Testis (tissue), 3 donors: ENCODE measurements around the gene KCNAB2. TPM values are rescaled to one million over a fixed set of nuclear protein-coding genes. Genes with fewer than 3 reads are reported as not detected.

ENCODE experiments used
- DNase-seq: peaks from one replicate; pipeline ENCODE4 v3.0.0-alpha.2; 2019
- H3K27ac ChIP-seq, 2 donors: fragments of 200-600 bp; sonication (generic); one replicate each; pipeline ENCODE4 v1.5.1; 2019
- H3K27me3 ChIP-seq: fragments of 200-600 bp; sonication (generic); one replicate; pipeline ENCODE4 v1.5.1; 2019
- H3K36me3 ChIP-seq: fragments of 200-600 bp; sonication (generic); one replicate; pipeline ENCODE4 v1.5.1; 2017; ENCODE audit warnings: low read depth; ENCODE audit errors: missing control alignments
- H3K4me1 ChIP-seq: fragments of 200-600 bp; sonication (generic); one replicate; pipeline ENCODE4 v1.5.1; 2019
- H3K4me3 ChIP-seq, 2 donors: fragments of 200-600 bp; sonication (generic); one replicate each; pipeline ENCODE4 v1.5.1; 2017 to 2019
- H3K9me3 ChIP-seq: fragments of 200-600 bp; sonication (generic); one replicate; pipeline ENCODE4 v1.5.1; 2017
- POLR2A ChIP-seq: fragments of 450-650 bp; IDR thresholded peaks from one replicate; pipeline ENCODE4 v1.6.1; 2017; ENCODE audit warnings: antibody characterized with exemption, mild to moderate bottlenecking, moderate library complexity
- WGBS, 2 donors: methylation state at CpG; one replicate each; pipeline ENCODE4 v1.1.5; 2018; 5-methylcytosine and 5-hydroxymethylcytosine counted together
- intact Hi-C: fragments of 100-400 bp; cut with DNase I; formaldehyde crosslinking; loops from one replicate; pipeline ENCODE4 v1.15.1; 2023; ENCODE audit warnings: low total_unique reads
- polyA plus RNA-seq: library from polyadenylated mRNA; stranded (reverse); fragments of 350-450 nt; fragmentation: Illumina TruSeq; extraction: RNeasy Lipid Tissue Mini Kit (QIAGEN cat#74804); gene quantifications from one replicate; pipeline ENCODE4 v1.2.3, GENCODE V29; 2014; ENCODE audit warnings: low read depth, low replicate concordance; ENCODE audit not compliant: insufficient read depth
- total RNA-seq, 2 donors: library from RNA; depleted of rRNA; stranded (reverse); fragments of >200 nt; gene quantifications; one replicate each; pipeline ENCODE4 v1.2.3, GENCODE V29; 2016
- TF ChIP-seq, protein P1 (sequence below), 3 experiments: fragments of 450-650 bp in 2 of 3; fragments of 200-600 bp in 1 of 3; sonication (generic) in 1 of 3; IDR thresholded peaks; one replicate each; pipeline ENCODE4 v1.5.1; 2016 to 2019; ENCODE audit warnings: antibody characterized with exemption in 3 of 3, mild to moderate bottlenecking in 2 of 3, moderate library complexity in 1 of 3

Gene KCNAB2
- total and polyA plus RNA-seq, 3 donors from 2014 or later: 9.0 to 9.8 (median 9.3) TPM

DNA sequence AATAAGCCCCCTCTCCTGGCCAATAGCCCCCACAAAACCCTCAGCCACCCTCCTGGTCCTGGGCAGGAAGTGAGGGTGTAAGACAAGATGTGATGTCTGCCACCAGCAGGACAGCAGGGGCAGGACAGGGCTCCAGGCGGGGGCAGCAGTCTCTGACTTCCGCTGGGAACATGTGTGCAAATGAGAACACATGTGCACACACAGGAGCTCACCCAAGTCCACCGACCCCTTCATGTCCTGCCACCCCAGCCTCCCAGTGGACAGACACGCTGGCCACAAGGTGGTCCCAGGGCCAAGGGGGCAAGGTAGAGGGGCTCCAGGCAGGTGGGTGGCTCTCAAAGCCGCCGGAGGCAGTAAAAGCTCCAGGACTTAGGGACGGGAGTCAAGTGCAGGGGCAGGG lies 60.1 kb downstream of the KCNAB2 start:
- Histone ChIP-seq H3K4me3 (no peak overlapping the region), H3K36me3 (no peaks in the 10 kb centered on the region), H3K4me1 (peaks cover 11% of the 10 kb centered on the region), H3K27me3 (no peaks in the 10 kb centered on the region), H3K27ac (no peak overlapping the region), H3K9me3 (no peaks in the 10 kb centered on the region)
- TF ChIP-seq POLR2A: no peak
- TF ChIP-seq, protein P1, sequence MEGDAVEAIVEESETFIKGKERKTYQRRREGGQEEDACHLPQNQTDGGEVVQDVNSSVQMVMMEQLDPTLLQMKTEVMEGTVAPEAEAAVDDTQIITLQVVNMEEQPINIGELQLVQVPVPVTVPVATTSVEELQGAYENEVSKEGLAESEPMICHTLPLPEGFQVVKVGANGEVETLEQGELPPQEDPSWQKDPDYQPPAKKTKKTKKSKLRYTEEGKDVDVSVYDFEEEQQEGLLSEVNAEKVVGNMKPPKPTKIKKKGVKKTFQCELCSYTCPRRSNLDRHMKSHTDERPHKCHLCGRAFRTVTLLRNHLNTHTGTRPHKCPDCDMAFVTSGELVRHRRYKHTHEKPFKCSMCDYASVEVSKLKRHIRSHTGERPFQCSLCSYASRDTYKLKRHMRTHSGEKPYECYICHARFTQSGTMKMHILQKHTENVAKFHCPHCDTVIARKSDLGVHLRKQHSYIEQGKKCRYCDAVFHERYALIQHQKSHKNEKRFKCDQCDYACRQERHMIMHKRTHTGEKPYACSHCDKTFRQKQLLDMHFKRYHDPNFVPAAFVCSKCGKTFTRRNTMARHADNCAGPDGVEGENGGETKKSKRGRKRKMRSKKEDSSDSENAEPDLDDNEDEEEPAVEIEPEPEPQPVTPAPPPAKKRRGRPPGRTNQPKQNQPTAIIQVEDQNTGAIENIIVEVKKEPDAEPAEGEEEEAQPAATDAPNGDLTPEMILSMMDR (IDR thresholded peaks at IDR 0.05): no peak
- no peak for DNase-seq
- intact Hi-C loops: no loop called here
- WGBS, 2 donors: 40 to 89% methylated on average over 1 to 6 of the region's 7 CpGs

DNA sequence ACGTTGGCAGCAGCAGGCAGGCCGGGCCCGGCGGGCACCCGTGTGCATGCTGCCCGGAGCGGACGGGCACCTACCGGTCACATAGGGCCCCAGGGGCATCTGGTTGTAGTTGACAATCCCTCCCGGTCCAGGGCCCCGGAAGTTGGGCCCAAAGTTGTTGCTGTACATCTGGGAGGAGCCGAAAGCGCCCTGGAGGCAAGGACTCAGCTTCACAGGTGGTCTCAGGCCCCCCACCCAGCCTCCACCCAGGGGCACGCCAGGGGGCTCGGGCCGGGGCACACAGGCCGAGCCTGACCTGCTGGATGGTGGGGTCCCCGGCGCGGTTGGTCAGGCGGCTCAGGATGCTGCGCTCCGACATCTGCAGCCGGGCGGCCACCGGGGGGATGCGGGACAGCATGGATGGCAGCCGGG lies 60.6 kb downstream of the KCNAB2 start:
- Histone ChIP-seq H3K4me1 (peaks cover 11% of the 10 kb centered on the region), H3K27ac (no peak overlapping the region), H3K9me3 (no peaks in the 10 kb centered on the region), H3K27me3 (no peaks in the 10 kb centered on the region), H3K36me3 (no peaks in the 10 kb centered on the region), H3K4me3 (no peak overlapping the region)
- DNase-seq: no peak
- 89 to 95% methylated on average over 9 to 26 of the region's 28 CpGs for whole genome bisulfite sequencing, 2 donors
- TF ChIP-seq, protein P1 (IDR thresholded peaks at IDR 0.05): no peak
- TF ChIP-seq POLR2A: no peak
- intact Hi-C loops: no loop called here

DNA sequence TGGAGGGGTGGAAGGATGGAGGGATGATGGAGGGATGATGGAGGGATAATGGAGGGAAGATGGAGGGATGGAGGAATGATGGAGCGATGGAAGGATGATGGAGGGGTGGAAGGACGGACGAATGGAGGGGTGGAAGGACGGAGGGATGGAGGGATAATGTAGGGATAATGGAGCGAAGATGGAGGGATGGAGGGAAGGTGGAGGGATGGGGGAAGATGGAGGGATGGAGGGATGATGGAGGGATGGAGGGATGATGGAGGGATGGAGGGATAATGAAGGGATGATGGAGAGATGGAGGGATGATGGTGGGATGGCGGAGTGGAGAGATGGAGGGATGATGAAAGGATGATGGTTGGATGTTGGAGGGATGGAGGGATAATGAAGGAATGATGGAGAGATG lies 61.3 kb downstream of the KCNAB2 start:
- Histone ChIP-seq H3K36me3 (no peaks in the 10 kb centered on the region), H3K9me3 (no peaks in the 10 kb centered on the region), H3K27ac (no peak overlapping the region), H3K27me3 (no peaks in the 10 kb centered on the region), H3K4me1 (peaks cover 6% of the 10 kb centered on the region), H3K4me3 (no peak overlapping the region)
- no peak for DNase-seq
- WGBS, 2 donors: 96 to 98% methylated on average over 6 of the region's 6 CpGs
- intact Hi-C loops: no loop called here
- no peak for TF ChIP-seq POLR2A
- TF ChIP-seq, protein P1 (IDR thresholded peaks at IDR 0.05): no peak

DNA sequence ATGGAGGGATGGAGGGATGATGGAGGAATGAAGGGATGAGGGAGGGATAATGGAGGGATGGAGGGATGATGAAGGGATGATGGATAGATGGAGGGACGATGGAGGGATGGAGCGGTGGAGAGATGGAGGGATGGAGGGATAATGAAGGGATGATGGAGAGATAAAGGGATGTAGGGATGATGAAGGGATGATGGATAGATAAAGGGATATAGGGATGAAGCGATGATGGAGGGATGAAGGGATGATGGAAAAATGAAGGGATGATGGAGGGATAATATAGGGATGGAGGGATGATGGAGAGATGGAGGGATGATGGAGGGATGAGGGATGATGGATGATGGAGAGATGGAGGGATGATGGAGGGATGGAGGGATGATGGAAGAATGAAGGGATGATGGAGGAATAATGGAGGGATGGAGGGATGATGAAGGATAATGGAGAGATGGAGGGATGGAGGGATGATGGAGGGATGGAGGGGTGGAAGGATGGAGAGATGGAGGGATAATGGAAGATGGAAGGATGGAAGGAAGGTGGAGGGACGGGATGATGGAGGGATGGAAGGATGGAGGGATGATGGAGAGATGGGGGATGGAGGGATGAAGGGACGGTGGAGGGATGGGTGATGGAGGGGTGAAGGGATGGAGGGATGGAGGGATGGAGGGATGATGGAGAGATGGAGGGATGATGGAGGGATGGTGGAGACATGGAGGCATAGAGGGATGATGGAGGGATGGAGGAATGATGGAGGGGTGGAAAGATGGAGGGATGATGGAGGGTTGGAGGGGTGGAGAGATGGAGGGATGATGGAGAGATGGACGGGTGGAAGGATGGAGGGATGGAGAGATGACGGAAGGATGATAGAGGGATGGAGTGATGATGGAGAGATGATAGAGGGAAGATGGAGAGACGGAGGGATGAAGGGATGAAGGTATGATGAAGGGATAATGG lies 62.0 kb downstream of the KCNAB2 start:
- WGBS, 2 donors: 86 to 90% methylated on average over 8 of the region's 8 CpGs
- Histone ChIP-seq H3K4me3 (no peak overlapping the region), H3K36me3 (no peaks in the 10 kb centered on the region), H3K4me1 (peaks cover 4% of the 10 kb centered on the region), H3K27me3 (no peaks in the 10 kb centered on the region), H3K9me3 (no peaks in the 10 kb centered on the region), H3K27ac (no peak overlapping the region)
- TF ChIP-seq POLR2A: no peak
- TF ChIP-seq, protein P1 (IDR thresholded peaks at IDR 0.05): no peak
- intact Hi-C loops: no loop called here
- DNase-seq: no peak
